BLaER1 (cell line): ENCODE results near the gene TALDO1.
A peak's percentile ranks its signal among the peaks of the same experiment; 100 is the strongest.

Source experiments
- H3K27ac ChIP-seq: shearing (Covaris generic); formaldehyde crosslinking; 2 replicates; pipeline ENCODE4 v1.8.1; 2022
- H3K27me3 ChIP-seq: shearing (Covaris generic); formaldehyde crosslinking; 2 replicates; pipeline ENCODE4 v1.8.1; 2022
- H3K36me3 ChIP-seq: shearing (Covaris generic); formaldehyde crosslinking; 2 replicates; pipeline ENCODE4 v1.8.1; 2022
- H3K4me1 ChIP-seq: shearing (Covaris generic); formaldehyde crosslinking; 2 replicates; pipeline ENCODE4 v1.8.1; 2022
- H3K4me2 ChIP-seq: shearing (Covaris generic); formaldehyde crosslinking; 2 replicates; pipeline ENCODE4 v1.8.1; 2022
- H3K4me3 ChIP-seq: shearing (Covaris generic); formaldehyde crosslinking; 2 replicates; pipeline ENCODE4 v1.8.1; 2022
- H3K9ac ChIP-seq: shearing (Covaris generic); formaldehyde crosslinking; 2 replicates; pipeline ENCODE4 v1.8.1; 2022
- H3K9me3 ChIP-seq: shearing (Covaris generic); formaldehyde crosslinking; 2 replicates; pipeline ENCODE4 v1.8.1; 2022
- H4K20me1 ChIP-seq: shearing (Covaris generic); formaldehyde crosslinking; 2 replicates; pipeline ENCODE4 v1.8.1; 2022
- Cebpa-rat ChIP-seq: shearing (Covaris generic); IDR thresholded peaks from 2 replicates; pipeline ENCODE4 v1.8.1; 2022

Gene TALDO1

DNA sequence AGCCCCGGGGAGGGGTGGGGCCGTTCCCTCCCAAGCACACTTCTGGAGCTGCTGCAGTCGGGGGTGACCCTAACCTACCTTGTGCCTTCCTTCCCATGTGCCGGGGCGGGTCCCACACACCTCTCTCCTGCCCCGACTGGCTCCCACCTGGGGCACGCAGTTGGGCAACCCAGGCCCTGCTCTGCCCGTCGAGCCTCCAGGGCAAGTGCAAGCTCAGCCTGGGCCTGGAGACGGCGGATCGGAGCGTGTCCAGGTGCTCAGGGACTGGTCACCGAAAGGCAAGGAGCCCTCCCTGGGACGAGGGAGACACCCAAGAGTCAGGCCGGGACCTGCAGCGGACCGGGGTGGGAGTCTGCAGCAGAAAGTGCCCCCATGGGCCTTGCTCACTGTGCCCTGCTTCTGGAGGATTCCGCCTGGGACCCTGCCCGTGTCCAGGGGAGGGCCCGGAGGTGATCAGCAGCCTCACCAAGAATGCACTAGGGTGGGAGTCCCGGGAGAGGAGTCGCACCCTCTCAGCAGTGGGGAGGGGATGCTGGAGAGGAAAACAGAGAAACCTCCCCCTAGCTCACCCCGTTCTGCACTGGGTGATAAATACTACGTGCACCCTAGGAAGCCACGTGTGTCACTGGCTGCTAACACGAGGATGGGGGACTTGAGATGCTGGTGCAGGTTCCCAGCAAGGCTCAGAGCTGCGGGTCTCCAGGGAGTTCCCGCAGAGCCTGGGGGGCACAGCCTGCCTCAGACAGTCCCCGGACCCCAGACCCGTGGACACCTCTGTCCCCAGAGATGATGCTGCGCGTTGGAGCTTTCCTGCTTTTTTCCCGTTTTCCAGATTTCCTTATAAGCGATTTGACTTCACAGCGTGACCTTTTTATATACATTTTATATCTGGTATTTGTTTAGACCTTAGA is 35.3 kb downstream of the TALDO1 start:
- H3K4me1 ChIP-seq: peaks cover 71% of the 10 kb centered on the region
- H4K20me1 ChIP-seq: peaks cover 14% of the 10 kb centered on the region; the same call in 1 of the 2 replicates
- H3K36me3 ChIP-seq: peaks cover 41% of the 10 kb centered on the region
- H3K27me3 ChIP-seq: no peaks in the 10 kb centered on the region
- no peaks in the 10 kb centered on the region for H3K9me3 ChIP-seq
- TF ChIP-seq Cebpa-rat: no peak
- no peak overlapping the region; the same call in none of the 2 replicates for H3K9ac ChIP-seq
- peak overlapping the region; percentile 39 for H3K4me2 ChIP-seq
- no peak overlapping the region for H3K27ac ChIP-seq
- H3K4me3 ChIP-seq: no peak overlapping the region

- Histone ChIP-seq H3K36me3 (peaks cover 41% of the 10 kb centered on the region), H3K4me1 (peaks cover 74% of the 10 kb centered on the region), H3K9me3 (no peaks in the 10 kb centered on the region), H3K27me3 (no peaks in the 10 kb centered on the region), H3K27ac (no peak overlapping the region), H3K9ac (no peak overlapping the region), H4K20me1 (peaks cover 20% of the 10 kb centered on the region; the same call in 1 of the 2 replicates), H3K4me3 (no peak overlapping the region), H3K4me2 (peak overlapping the region; percentile 39)
- no peak for TF ChIP-seq Cebpa-rat
Measured at GRCh38 chr11:783581-784015, 36.3 kb downstream of the TALDO1 start.

DNA sequence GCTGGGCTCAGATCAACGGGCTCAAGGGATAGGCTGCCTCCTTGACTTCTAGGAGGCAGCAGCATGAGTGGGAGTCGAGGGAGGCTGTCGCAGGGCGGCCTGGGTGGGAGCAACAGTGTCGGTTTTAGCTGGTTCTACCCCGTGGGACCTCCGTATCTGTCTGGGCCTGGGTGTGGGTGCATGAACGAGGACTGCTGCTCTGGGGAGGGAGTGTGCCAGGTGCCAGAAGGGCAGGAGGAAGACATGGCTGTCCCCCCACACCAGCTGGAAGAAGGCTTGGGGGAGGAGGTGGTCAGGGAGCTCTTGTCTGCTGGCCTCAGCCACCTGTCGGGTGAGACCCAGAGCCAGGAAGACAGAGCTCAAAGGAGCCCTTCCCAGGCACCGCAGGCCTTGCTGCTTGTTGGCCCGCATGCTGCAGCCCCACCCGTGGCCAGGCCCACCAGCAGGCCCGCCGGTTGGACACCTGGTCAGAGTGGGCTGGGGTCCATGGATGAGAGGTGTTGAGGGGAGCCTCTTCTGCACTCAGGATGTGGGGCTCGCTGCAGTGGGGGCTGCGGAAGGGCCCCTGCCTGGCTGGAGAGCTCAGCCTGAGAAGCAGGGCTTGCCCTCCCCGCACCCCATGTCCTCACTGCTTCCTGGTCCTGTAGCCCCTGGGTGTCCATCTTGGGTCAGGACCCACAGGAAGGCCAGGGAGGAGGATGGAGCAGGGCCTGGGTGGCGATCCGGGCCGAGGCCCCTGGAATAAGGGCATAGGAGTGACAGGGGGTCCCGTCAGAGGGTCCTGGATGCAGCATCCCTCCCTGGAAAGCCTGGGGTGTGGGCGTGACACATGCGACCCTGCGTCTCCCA is 39.2 kb downstream of the TALDO1 start:
- H3K27ac ChIP-seq: no peak overlapping the region
- H3K27me3 ChIP-seq: no peaks in the 10 kb centered on the region
- H3K4me3 ChIP-seq: no peak overlapping the region
- H4K20me1 ChIP-seq: peaks cover 31% of the 10 kb centered on the region; the same call in 1 of the 2 replicates
- TF ChIP-seq Cebpa-rat: no peak
- no peak overlapping the region for H3K9ac ChIP-seq
- H3K4me2 ChIP-seq: 0 out of 2 replicates have a peak overlapping the region, but pooled peaks have one; percentile 5
- H3K4me1 ChIP-seq: peaks cover 57% of the 10 kb centered on the region
- peaks cover 29% of the 10 kb centered on the region for H3K36me3 ChIP-seq
- no peaks in the 10 kb centered on the region for H3K9me3 ChIP-seq

DNA sequence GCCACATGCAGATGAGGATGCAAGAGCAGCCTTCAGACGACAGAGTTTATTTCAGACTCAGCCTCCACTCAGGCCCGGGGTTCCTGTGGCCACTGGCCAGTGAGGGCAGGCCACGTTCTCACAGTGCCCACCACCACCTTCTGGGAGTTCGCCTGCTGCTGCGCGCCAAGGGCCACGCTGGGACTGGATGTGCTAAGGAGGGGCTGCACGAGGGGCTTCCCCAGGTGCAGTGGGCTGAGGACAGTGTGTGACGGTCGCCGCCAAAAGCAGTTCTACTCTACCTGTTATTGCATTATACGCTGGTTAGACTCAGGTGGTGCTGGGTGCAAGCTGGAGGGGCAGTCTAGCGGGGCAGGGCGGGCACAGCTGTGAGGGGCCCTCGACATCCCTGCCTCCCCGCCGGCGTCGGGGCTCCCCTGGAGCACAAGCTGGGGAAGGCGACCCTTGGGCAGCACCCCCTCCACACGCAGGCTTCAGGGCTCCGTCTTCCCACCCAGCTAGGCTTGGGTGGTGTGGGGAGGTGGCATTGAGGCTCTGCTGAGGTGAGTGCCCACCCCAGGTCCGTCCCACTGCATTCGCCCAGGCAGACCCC is 39.9 kb downstream of the TALDO1 start:
- Histone ChIP-seq H3K27ac (no peak overlapping the region), H3K9ac (no peak overlapping the region), H4K20me1 (peaks cover 32% of the 10 kb centered on the region; the same call in 1 of the 2 replicates), H3K4me2 (peak overlapping the region; percentile 55; the same call in 1 of the 2 replicates), H3K9me3 (no peaks in the 10 kb centered on the region), H3K4me1 (peaks cover 50% of the 10 kb centered on the region), H3K4me3 (no peak overlapping the region), H3K36me3 (peaks cover 30% of the 10 kb centered on the region), H3K27me3 (no peaks in the 10 kb centered on the region)
- TF ChIP-seq Cebpa-rat: no peak

- Histone ChIP-seq H3K27me3 (no peaks in the 10 kb centered on the region), H3K9me3 (no peaks in the 10 kb centered on the region), H3K4me3 (no peak overlapping the region), H3K9ac (no peak overlapping the region), H4K20me1 (peaks cover 33% of the 10 kb centered on the region; the same call in 1 of the 2 replicates), H3K36me3 (peaks cover 32% of the 10 kb centered on the region), H3K4me2 (peak overlapping the region; percentile 55), H3K4me1 (peaks cover 41% of the 10 kb centered on the region), H3K27ac (no peak overlapping the region)
- no peak for TF ChIP-seq Cebpa-rat
Measured at GRCh38 chr11:788009-788640, 40.9 kb downstream of the TALDO1 start.

GRCh38 chr11:788953-789940 is 42.0 kb downstream of the TALDO1 start:
- no peak overlapping the region for H3K9ac ChIP-seq
- H3K27me3 ChIP-seq: no peaks in the 10 kb centered on the region
- no peak for TF ChIP-seq Cebpa-rat
- H3K4me2 ChIP-seq: peak overlapping the region; percentile 55
- H4K20me1 ChIP-seq: peaks cover 42% of the 10 kb centered on the region
- H3K4me3 ChIP-seq: no peak overlapping the region
- peaks cover 35% of the 10 kb centered on the region for H3K36me3 ChIP-seq
- H3K4me1 ChIP-seq: peaks cover 36% of the 10 kb centered on the region
- no peaks in the 10 kb centered on the region for H3K9me3 ChIP-seq
- no peak overlapping the region for H3K27ac ChIP-seq

DNA sequence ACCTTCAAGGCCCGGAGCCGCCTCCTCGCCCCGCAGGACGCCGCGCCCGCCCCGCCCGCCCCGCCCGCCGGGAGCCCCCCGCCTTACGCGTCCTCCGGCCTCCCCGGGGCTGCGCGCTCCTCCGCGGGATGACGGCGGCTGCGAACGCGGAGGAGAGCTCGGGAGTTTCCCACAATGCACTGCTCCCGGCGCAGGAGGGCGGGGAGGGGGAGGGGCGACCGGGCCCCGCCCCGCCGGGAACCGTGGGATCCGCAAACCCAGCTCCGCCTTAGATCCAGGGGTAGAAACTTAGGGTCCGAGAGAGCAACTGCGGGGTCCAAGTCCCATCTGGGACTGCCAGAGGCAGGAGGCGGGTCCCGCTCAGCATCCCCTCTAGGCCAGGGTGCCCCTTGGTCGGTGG is 42.7 kb downstream of the TALDO1 start, which contains the start of gene CEND1:
TSS of gene CEND1 (minus strand) at position 148 of the 400 bp plus-strand sequence. CDS start 1,514 bp downstream, outside the sequence.
- Histone ChIP-seq H3K36me3 (peaks cover 41% of the 10 kb centered on the region), H3K27ac (no peak within 1 kb of the TSS), H3K27me3 (no peaks in the 10 kb centered on the region), H3K4me2 (peak within 1 kb of the TSS; percentile 55), H3K4me1 (peaks cover 43% of the 10 kb centered on the region), H3K9me3 (no peaks in the 10 kb centered on the region), H3K9ac (no peak within 1 kb of the TSS), H3K4me3 (no peak within 1 kb of the TSS), H4K20me1 (peaks cover 43% of the 10 kb centered on the region)
- TF ChIP-seq Cebpa-rat: no peak
